Measurements from ENCODE around the gene HOXC13.

The HOXC13 gene

GRCh38 chr12:53955036-53955775 lies 16.6 kb downstream of the HOXC13 start:
- no peak for DNase-seq

DNA sequence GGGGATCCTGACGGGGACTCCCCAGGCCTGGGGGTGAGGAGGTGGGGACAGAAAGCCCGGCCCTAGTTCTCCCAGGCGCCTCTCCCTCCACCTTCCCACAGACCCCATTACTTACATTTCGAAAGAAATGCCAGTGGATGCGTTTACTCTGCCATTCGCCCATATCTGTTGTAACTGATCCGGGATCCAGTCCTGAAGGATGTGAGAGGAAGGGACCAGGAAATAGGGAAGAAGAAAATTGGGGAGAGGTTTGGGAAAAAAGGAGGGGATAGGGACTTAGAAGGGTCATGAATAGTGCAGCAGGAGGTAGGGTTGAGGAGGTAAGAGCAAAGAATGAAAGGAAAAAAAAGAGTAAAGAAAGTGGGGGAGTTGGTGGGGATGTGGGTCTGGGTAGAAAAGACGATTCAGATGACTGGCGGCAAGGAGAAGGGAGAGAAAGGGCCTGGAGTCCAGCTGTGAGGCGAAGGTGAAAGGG lies 17.2 kb downstream of the HOXC13 start:
- DNase-seq: no peak

DNA sequence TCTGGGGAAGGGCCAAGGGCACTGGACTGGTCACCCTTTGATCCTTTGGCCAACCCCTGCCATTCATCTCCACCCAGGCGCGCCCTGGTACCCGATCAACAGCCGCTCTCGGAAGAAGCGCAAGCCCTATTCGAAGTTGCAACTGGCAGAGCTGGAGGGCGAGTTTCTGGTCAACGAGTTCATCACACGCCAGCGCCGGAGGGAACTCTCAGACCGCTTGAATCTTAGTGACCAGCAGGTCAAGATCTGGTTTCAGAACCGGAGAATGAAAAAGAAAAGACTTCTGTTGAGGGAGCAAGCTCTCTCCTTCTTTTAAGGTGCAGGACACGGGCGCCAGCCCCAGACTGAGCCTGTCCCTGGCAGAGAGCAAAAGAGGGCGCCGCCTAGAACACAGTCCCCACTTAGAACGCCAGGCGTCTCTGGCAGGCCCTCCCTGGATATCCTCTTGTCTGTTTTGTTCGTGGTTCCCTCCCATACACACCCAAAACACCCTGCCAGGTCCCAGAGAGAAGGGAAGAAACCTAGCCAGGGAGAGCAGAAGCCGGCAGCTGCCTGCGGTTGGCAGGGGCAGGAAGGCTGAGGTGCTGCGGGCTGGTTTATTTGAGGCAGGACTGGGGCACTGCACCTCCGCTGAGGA lies 17.7 kb downstream of the HOXC13 start:
- DNase-seq: no peak

DNA sequence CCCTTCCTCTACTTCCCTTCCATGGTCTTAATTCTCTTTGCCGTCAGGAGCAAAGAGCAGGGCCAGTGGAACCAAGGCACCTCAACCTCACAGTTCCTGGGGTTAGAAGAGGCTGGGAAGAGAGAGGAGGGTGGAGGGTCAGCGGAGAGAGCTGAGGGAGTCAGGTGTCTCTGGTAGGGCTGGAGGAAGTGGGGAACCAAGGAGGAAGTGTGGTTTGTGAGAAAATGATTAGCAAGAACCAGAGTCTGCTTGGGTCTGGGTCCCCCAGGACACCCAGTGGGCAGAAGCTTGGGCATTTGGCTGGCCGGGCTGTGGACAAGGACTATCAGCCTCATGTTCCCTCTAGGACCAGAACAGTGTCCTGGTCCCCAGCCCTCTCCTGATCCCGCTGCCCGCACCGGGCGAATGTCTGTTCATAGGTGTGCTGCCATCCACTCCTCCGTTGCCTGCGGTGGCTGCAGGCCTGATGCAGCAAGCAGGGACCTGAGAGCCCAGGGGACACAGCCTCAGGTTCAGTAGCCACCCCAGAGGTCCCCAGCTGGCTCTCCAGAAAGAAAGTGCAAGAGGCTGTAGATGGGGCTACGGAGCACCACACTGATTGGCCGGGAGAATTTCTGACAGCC lies 18.4 kb downstream of the HOXC13 start:
- DNase-seq: no peak

DNA sequence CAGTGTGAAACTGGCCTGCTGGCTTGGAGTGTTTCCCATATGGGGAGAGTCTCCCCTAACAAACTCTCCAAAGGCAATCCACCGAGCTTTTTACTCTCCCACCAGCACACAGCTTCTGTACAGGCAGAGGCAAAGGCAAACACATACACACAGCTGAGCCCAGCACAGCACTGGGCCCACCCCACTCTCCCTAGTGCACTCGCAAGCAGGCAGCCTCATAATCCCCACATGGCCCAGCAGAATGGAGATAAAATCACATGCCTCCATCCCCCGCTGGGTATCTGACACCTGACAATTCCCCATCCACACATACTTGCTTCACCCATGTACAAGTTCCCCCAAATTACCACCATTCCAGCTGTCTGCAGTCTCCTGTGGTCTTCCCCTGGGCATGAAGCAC lies 19.5 kb downstream of the HOXC13 start:
- DNase-seq: no peak

- DNase-seq: no peak
Observed at GRCh38 chr12:53959314-53959713, 20.7 kb downstream of the HOXC13 start.

DNA sequence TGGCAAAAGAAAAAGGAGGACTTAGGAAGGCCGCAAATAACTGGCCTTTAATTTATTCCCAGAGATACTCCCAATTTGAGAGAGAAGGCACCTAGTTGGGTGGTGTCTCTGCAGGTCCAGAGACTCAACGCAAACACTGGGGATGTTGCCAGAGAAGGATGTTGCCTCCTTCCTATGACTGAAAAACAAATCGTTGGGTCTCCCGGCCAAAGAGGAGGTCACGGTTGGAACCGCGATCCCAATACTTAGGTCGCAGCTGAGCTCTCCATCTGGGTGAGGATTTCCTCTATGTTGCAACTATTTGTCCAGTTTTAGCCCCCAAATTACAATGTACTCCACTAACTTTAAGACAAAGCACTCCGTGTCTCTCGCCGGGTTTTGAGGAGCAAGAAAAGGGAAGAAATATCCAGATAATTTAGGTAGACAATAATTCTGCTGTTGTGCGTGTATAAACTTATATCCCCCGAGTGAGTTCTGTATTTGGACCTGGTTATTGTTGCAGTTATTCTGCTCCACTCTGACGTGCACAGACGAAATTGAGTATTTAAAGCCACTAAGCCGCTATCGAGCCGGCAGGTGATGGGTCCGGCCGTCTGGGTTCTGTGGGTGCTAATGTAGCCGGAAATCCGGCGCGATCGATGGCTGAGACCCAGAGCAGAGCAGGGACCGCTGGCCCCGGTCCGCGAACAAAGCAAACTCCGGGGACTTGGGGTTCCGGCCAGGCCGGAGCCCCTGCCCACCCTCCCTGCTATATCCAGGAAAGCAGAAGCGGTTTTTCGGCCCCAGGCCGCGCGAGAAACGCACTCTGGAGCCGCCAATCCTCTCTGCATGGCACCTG lies 21.8 kb downstream of the HOXC13 start:
- DNase-seq: no peak

- DNase-seq: no peak
Observed at GRCh38 chr12:53961025-53961761, 22.6 kb downstream of the HOXC13 start.

DNA sequence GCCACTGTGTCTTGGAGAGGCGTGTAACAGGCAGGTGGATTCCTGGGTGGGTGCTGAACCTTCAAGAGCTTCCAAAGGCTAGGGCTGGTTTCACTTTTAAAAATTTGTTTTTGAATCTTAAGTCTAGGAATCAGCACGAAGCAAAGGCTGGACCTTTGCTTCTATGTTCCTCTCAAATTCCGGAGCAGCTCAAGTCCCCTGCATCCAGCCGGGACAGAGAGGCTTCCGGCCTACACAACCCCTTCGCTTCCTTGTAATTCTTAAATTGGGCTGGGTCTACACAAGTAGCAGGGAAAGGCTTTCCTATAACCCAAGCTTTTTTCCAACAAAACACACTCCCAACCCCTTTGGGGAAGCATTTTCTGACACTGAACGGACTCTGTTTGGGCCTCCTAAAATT lies 24.4 kb downstream of the HOXC13 start:
- no peak for DNase-seq

DNA sequence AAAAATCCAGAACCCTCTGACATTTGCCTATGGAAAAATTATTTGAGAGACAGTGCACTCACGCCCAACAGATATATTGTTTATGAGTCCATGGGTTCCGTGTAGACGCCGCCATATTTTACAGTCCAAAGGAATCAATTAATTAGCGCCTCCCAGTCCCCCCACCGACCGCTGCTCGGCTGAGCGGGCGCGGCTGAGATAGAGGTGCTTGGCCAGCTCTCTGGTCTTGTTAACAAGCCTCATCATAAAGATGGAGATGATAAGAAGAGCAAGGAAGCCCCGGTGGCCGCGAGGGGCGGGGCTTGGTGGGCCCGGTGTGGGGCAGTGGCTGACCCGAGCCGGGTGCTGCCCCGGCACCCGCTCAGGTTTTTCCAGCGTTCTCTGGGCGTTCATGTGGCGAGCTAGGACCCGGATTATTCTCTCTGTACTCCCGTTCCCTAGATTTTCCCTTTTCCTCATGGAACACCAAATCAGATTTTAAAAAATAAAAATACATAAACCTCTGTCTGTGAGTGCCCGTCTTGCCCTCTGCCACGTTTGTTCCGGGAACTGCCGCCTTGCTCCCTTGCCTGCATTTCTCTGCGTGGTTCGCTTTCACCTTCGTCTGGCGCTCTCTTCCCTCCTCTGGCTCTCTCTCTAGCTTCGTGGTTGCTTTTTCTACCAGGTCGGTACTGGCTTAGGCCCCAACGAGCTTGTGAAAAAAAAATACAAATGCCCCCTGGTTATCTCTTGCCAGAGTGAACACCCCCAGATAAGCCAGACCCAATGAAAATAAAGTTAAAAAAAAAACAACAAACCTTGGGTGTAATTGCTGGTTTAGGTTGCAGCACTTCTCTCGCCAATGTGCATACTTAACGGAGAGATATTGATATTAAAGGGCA lies 25.0 kb downstream of the HOXC13 start:
- DNase-seq: no peak

DNA sequence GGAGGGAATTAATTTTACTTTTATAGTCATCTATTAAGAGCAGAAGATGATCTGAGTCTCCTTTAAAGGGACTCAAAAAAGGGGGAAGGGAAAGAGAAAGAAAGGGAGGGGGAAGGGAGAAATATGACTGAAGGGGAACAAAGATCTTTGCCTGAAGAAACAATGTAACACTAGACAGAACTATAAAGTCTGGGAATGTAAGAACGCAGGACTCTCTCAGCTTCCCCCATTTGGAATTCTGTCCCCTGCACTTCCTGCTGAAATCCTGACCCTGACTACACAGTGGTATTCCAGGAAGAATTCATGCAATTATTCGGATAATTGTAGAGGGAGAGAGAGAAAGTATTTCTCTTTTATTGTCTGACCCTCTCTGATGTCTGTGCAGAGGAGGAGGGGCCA lies 25.7 kb downstream of the HOXC13 start:
- DNase-seq: no peak

GRCh38 chr12:53965281-53966084 lies 26.9 kb downstream of the HOXC13 start:
- no peak for DNase-seq

DNA sequence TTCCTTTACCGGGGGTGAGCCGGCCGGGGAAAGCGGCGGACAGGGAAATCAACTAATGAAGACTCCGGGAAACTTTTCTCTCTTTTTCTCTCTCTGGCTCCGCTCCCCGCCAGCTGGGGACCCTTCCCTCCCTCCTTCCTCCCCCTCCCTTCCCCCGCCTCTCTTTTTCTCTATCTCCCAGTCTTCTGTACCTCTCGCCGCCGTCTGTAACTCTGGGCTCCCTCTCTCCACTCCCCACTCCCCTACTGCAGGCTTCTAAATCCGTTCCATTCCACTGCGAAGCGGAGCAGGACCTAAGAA lies 27.4 kb downstream of the HOXC13 start:
- DNase-seq: no peak

DNA sequence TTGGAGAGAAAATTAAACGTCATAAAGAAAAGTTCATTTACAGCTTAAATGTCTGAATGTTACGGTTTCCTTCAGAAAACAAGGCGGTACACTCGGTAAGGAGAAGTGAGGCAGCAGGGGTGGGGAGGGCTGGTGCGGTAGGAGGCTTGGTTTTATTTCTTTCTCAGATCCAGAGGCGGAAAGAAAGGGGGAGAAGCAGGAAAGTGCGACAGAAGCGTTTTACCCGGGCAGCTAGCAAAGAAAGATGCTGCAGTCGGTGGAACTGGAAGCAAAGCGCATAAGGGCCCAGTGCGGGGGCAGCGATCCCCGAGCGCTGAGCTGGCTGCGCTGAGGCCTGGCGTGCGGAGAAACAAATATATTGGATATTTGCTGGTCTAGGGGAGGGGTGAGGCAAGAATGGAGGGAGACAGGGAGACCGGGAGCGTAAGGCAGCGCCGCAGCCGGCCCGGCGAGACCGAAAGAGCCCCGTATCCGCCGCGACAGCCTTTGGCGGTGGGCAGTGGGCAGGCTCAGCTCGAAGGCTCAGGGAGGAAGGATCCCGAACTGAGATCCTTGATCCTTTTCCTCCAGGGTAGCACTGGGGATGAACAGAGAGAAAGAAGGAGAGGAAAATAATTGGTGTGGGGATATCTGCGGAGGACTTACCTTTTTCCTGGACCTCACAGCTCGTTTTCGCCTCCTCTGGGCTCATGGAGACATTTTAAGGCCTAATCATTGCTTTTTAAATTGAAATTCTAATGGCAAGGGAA lies 27.9 kb downstream of the HOXC13 start:
- DNase-seq: no peak

DNA sequence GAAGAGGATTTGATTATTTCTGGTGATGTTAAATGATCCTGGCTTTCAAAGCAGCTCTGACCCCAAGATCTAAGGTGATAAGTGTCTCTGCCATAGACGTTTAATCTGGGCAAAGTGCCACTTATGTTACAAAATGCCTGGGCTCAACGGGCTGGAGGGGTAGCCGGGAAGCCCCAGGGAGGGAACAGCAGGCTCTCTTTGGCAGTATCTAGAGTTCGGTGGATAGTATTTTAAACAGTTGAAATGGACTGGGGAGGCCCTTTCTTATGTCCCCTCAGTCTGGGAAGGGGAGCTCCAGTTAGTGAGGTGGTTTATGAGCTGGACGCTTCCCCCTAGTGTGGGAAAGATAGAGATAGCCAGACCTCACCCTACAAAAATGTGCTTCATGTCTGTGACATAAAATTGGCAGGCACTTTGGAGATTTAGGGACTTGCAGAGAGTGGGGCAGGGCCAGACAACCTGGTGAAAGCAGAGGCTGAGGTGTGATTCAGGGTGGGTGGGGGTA lies 28.8 kb downstream of the HOXC13 start:
- no peak for DNase-seq

DNA sequence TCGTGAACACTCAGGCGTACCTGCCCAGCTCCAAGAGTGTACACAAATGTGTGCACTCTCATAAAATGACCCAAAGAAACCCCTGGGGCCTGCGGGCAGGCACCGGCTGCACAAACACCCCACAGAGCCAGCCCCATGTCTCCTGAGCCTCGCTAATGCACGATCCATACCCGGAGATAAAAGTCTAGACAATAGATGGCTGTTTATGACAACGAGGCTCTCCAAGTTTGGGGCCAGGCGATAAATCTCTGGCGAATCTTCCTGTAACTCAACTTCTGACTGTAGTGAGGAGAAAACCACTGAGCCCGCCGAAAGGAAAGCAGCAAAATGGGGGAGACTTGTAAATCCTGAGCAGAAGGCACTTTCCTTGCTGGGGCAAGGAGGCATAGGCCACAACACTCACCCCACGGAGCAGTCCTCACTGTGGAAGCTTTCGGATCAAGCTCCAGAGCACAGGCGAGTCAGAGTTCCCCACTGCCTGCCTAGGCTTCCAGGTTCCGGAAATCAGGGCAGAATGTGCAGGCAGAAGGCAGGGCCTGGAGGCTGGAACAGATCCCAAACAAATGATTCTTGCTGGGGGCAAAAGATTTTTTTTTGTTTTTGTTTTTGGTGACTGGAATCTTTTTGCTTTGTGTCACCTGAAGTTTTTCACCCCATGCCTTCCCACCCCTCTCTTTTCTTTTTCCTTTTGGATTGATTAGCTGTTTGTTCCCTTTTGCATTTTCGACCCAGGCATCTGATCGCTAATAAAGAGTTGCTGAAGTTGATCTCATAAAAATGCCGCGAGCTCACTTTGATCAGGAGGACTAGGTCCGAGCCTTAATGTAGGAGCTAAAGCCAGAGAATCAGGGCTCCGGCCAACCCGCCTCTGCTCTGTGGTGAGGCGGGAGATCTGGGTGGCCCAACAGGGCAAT lies 29.8 kb downstream of the HOXC13 start:
- no peak for DNase-seq

- DNase-seq: no peak
Observed at GRCh38 chr12:53969588-53970259, 31.1 kb downstream of the HOXC13 start.

DNA sequence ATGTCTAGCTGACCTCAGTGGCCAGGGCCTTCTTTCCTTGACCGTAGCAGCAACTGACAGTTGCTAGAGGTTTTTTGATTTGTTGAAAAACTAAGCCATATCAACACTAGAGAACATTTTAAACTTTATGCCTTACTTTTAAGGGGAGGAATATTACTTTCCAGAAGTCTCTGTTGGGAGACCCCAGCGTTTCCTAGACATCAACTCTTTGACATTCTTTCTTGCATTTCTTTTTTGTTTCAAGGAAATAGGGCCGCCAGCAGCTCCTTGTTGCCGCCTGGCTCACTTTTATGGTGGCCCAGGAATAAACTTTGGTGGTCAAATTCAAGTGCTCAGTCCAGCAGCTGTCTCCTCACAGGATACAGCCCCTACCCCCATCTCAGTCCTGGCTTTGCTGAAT lies 31.8 kb downstream of the HOXC13 start:
- DNase-seq: no peak
